Keratinocyte (primary cell): ENCODE data around the gene RFWD3. TPM values are rescaled to one million over a fixed set of nuclear protein-coding genes. Genes with fewer than 3 reads are reported as not detected.

ENCODE experiments used
- DNase-seq: peaks from one replicate; pipeline ENCODE4 v3.0.0-alpha.2; 2011; ENCODE audit warnings: low read depth, missing footprints, low spot score
- FAIRE-seq: peaks from 2 replicates; lab custom pipeline; 2011; peaks lifted over from hg19 to GRCh38; lab: Jason Lieb, UNC
- H2AFZ ChIP-seq: 2 replicates; pipeline ENCODE4 v1.6.0; 2012; ENCODE audit warnings: low read length, control low read depth, inconsistent platforms; ENCODE audit not compliant: control insufficient read depth
- H3K27ac ChIP-seq: 2 replicates; pipeline ENCODE4 v1.5.1; 2011; ENCODE audit warnings: low read length; ENCODE audit not compliant: control insufficient read depth, insufficient read depth
- H3K27me3 ChIP-seq: 3 replicates; pipeline ENCODE4 v1.6.0; 2011; ENCODE audit warnings: low read length; ENCODE audit not compliant: control insufficient read depth, insufficient read depth; ENCODE audit errors: extremely low read depth
- H3K36me3 ChIP-seq, 2 experiments: 2 replicates in 1 of 2; 3 replicates in 1 of 2; pipeline ENCODE4 v1.5.1; 2011; ENCODE audit warnings: low read length in 2 of 2, mild to moderate bottlenecking in 1 of 2; ENCODE audit not compliant: control insufficient read depth in 2 of 2, insufficient read depth in 2 of 2; ENCODE audit errors: extremely low read depth in 1 of 2
- H3K4me1 ChIP-seq: 3 replicates; pipeline ENCODE4 v1.5.1; 2011; ENCODE audit warnings: low read length; ENCODE audit not compliant: control insufficient read depth, insufficient read depth; ENCODE audit errors: extremely low read depth
- H3K4me2 ChIP-seq: 3 replicates; pipeline ENCODE4 v1.6.0; 2011; ENCODE audit warnings: low read depth, low read length; ENCODE audit not compliant: control insufficient read depth, insufficient read depth; ENCODE audit errors: extremely low read depth
- H3K4me3 ChIP-seq, 3 experiments: fragments of 200-600 bp in 1 of 3; sonication (generic) in 1 of 3; 2 replicates in 2 of 3; 3 replicates in 1 of 3; pipeline ENCODE4 v1.5.1; 2011 to 2016; ENCODE audit warnings: low read length in 3 of 3, mild to moderate bottlenecking in 3 of 3, control low read depth in 2 of 3, inconsistent platforms in 1 of 3, low read depth in 1 of 3, mixed read lengths in 1 of 3, mixed run types in 1 of 3, moderate library complexity in 1 of 3; ENCODE audit not compliant: control insufficient read depth in 2 of 3, insufficient read depth in 2 of 3; ENCODE audit errors: extremely low read depth in 1 of 3
- H3K79me2 ChIP-seq: 2 replicates; pipeline ENCODE4 v1.6.0; 2012; ENCODE audit warnings: low read length; ENCODE audit not compliant: control insufficient read depth, insufficient read depth
- H3K9ac ChIP-seq: 3 replicates; pipeline ENCODE4 v1.6.0; 2011; ENCODE audit warnings: low read length; ENCODE audit not compliant: control insufficient read depth, insufficient read depth; ENCODE audit errors: extremely low read depth
- H3K9me1 ChIP-seq: 3 replicates; pipeline ENCODE4 v1.6.0; 2011; ENCODE audit warnings: low read length; ENCODE audit not compliant: control insufficient read depth, insufficient read depth; ENCODE audit errors: extremely low read depth
- H3K9me3 ChIP-seq: 2 replicates; pipeline ENCODE4 v1.5.1; 2012; ENCODE audit warnings: low read depth, low read length; ENCODE audit not compliant: control insufficient read depth
- H4K20me1 ChIP-seq: 3 replicates; pipeline ENCODE4 v1.6.0; 2011; ENCODE audit warnings: low read length; ENCODE audit not compliant: control insufficient read depth, insufficient read depth; ENCODE audit errors: extremely low read depth
- CTCF ChIP-seq, 3 experiments: IDR thresholded peaks in 1 of 3; conservative IDR thresholded peaks in 1 of 3; optimal IDR thresholded peaks in 1 of 3; 2 replicates in 2 of 3; 3 replicates in 1 of 3; pipeline versions ENCODE3 to v1.5.1; 2011; ENCODE audit warnings: low read length in 3 of 3, mild to moderate bottlenecking in 3 of 3, moderate library complexity in 2 of 3, control low read depth in 1 of 3, inconsistent platforms in 1 of 3; ENCODE audit not compliant: insufficient read depth in 2 of 3; ENCODE audit errors: extremely low read depth in 1 of 3
- EZH2 ChIP-seq: IDR thresholded peaks from one replicate; pipeline ENCODE4 v1.6.1; 2012; ENCODE audit warnings: inconsistent platforms, mild to moderate bottlenecking, low read length, moderate library complexity
- dilution Hi-C: fragments of 300-500 bp; cut with MboI; formaldehyde crosslinking; loops from one replicate; pipeline ENCODE4 v1.7.0; 2020; ENCODE audit warnings: low sequenced_read_pairs; ENCODE audit not compliant: extremely low pct_ligation_motif_present
- polyA plus RNA-seq, 5 experiments: library from polyadenylated mRNA; depleted of rRNA in 3 of 5; stranded (reverse) in 3 of 5; stranded (forward) in 1 of 5; unstranded in 1 of 5; fragments of >200 nt; gene quantifications; 1 replicate in 1 of 5; 2 replicates in 3 of 5; 3 replicates in 1 of 5; pipeline versions ENCODE4 v1.2.1 to v1.2.3, GENCODE V29; 2011 to 2012; ENCODE audit warnings: missing spikeins in 2 of 5, low read depth in 1 of 5, low replicate concordance in 1 of 5

The RFWD3 gene
- polyA plus RNA-seq, 1 donor (not counting 4 experiments of a cell fraction or from before 2014, with no cell fraction given), result 29.2 TPM

GRCh38 chr16:74575175-74575806, 91.4 kb downstream of the RFWD3 start:
- H3K9me1 ChIP-seq, result peaks cover 2% of the 10 kb centered on the region
- peaks cover 23% of the 10 kb centered on the region for H3K4me1 ChIP-seq
- no peak overlapping the region for H3K27ac ChIP-seq
- DNase-seq (no peak), FAIRE-seq (no peak)
- peaks cover 3% of the 10 kb centered on the region for H4K20me1 ChIP-seq
- H3K4me3 ChIP-seq, result no peak overlapping the region
- dilution Hi-C loops, result no loop called here
- no peaks in the 10 kb centered on the region for H3K27me3 ChIP-seq
- H3K9me3 ChIP-seq, result no peaks in the 10 kb centered on the region
- no peak overlapping the region for H3K4me2 ChIP-seq
- no peak for TF ChIP-seq CTCF (optimal IDR thresholded peaks at IDR 0.05 in 1 of 3, IDR thresholded peaks at IDR 0.05 in 1 of 3, conservative IDR thresholded peaks at IDR 0.05 in 1 of 3; ENCODE audit: extremely low read depth in 1 of 3, insufficient read depth in 2 of 3, low read length in 3 of 3)
- H3K79me2 ChIP-seq, result peaks cover 78% of the 10 kb centered on the region
- no peak overlapping the region for H2AFZ ChIP-seq
- no peak overlapping the region for H3K9ac ChIP-seq
- no peaks in the 10 kb centered on the region for H3K36me3 ChIP-seq

- peaks cover 3% of the 10 kb centered on the region for H4K20me1 ChIP-seq
- DNase-seq (no peak), FAIRE-seq (no peak)
- H3K9ac ChIP-seq, result no peak overlapping the region
- H3K9me3 ChIP-seq, result no peaks in the 10 kb centered on the region
- TF ChIP-seq EZH2 (no peak), CTCF (optimal IDR thresholded peaks at IDR 0.05 in 1 of 3, IDR thresholded peaks at IDR 0.05 in 1 of 3, conservative IDR thresholded peaks at IDR 0.05 in 1 of 3; ENCODE audit: extremely low read depth in 1 of 3, insufficient read depth in 2 of 3, low read length in 3 of 3) (no peak)
- H3K4me2 ChIP-seq, result no peak overlapping the region
- dilution Hi-C loops, result no loop called here
- peaks cover 74% of the 10 kb centered on the region for H3K79me2 ChIP-seq
- H2AFZ ChIP-seq, result no peak overlapping the region
- no peaks in the 10 kb centered on the region for H3K36me3 ChIP-seq
- no peak overlapping the region for H3K27ac ChIP-seq
- H3K4me3 ChIP-seq, result no peak overlapping the region
- no peaks in the 10 kb centered on the region for H3K27me3 ChIP-seq
- peaks cover 2% of the 10 kb centered on the region for H3K9me1 ChIP-seq
- peaks cover 27% of the 10 kb centered on the region for H3K4me1 ChIP-seq
Observed at GRCh38 chr16:74574146-74574545, 92.5 kb downstream of the RFWD3 start.
